HepG2 (cell line): Measurements from ENCODE around the gene ADAM22. TPM values are rescaled to one million over a fixed set of nuclear protein-coding genes. Genes with fewer than 3 reads are reported as not detected.

Experiments
- ATAC-seq: fragments of 200-7000 bp; cut with Tn5 transposase; 3 replicates; pipeline ENCODE4 v1.9.1; 2020; ENCODE audit warnings: mild to moderate bottlenecking, moderate library complexity
- BruUV-seq: library from RNA; stranded (reverse); fragments of 400-500 nt; replicated peaks from 2 replicates; lab custom pipeline; 2021; lab: Mats Ljungman, UMichigan
- CTCF ChIA-PET: fragments of 300-600 bp; formaldehyde crosslinking; extraction: SDS; loops from one replicate; lab custom pipeline; 2021; ENCODE audit warnings: low total read pairs, inconsistent platforms, low intra/inter-chr PET ratio; lab: Yijun Ruan, JAX
- POLR2A ChIA-PET: fragments of 350-600 bp; sonication (Branson Sonifier 250); formaldehyde crosslinking; loops from one replicate; lab custom pipeline; 2020; ENCODE audit warnings: antibody characterized with exemption, inconsistent platforms; lab: Yijun Ruan, JAX
- DNase-seq: peaks from one replicate; pipeline ENCODE4 v3.0.0-alpha.2; 2015; ENCODE audit warnings: low spot score
- FAIRE-seq: peaks from 3 replicates; lab custom pipeline; 2011; peaks lifted over from hg19 to GRCh38; lab: Jason Lieb, UNC
- H2AFZ ChIP-seq: one replicate; pipeline ENCODE4 v1.6.1; 2011; ENCODE audit warnings: low read length, inconsistent platforms
- H3K27ac ChIP-seq: fragments of 300-600 bp; 3 replicates; pipeline ENCODE4 v1.8.0; 2011; ENCODE audit warnings: mixed run types, mild to moderate bottlenecking, mixed read lengths, low read length, inconsistent platforms; ENCODE audit not compliant: insufficient read depth; ENCODE audit errors: extremely low read length
- H3K27me3 ChIP-seq, 2 experiments: fragments of 200-600 bp in 1 of 2; 2 replicates in 1 of 2; 3 replicates in 1 of 2; pipeline versions ENCODE4 v1.6.0 to v1.8.0; 2011; ENCODE audit warnings: low read length in 2 of 2, mild to moderate bottlenecking in 2 of 2, moderate library complexity in 2 of 2, inconsistent platforms in 1 of 2; ENCODE audit not compliant: insufficient read depth in 2 of 2, control insufficient read depth in 1 of 2
- H3K36me3 ChIP-seq, 2 experiments: fragments of 200-600 bp in 1 of 2; replicated peaks in 1 of 2; 2 replicates in 1 of 2; 3 replicates in 1 of 2; pipeline versions ENCODE4 v1.5.1 to v1.8.0; 2011; ENCODE audit warnings: low read length in 2 of 2, inconsistent platforms in 1 of 2; ENCODE audit not compliant: insufficient read depth in 2 of 2, control insufficient read depth in 1 of 2
- H3K4me1 ChIP-seq: 2 replicates; pipeline ENCODE4 v1.5.1; 2012; ENCODE audit warnings: low read length, inconsistent platforms; ENCODE audit not compliant: insufficient read depth
- H3K4me2 ChIP-seq: 2 replicates; pipeline ENCODE4 v1.6.0; 2011; ENCODE audit warnings: low read depth, low read length, inconsistent platforms
- H3K4me3 ChIP-seq, 3 experiments: fragments of 200-600 bp in 1 of 3; sonication (generic), shearing (Covaris generic) in 1 of 3; replicated peaks in 1 of 3; 2 replicates each; pipeline ENCODE4 v1.5.1; 2011 to 2016; ENCODE audit warnings: low read length in 3 of 3, inconsistent platforms in 2 of 3, low read depth in 2 of 3, mild to moderate bottlenecking in 2 of 3, control low read depth in 1 of 3, mixed read lengths in 1 of 3; ENCODE audit not compliant: insufficient read depth in 1 of 3
- H3K79me2 ChIP-seq: one replicate; pipeline ENCODE4 v1.6.1; 2011; ENCODE audit warnings: low read length, inconsistent platforms; ENCODE audit not compliant: insufficient read depth
- H3K9ac ChIP-seq: 2 replicates; pipeline ENCODE4 v1.6.0; 2011; ENCODE audit warnings: mild to moderate bottlenecking, low read depth, low read length, inconsistent platforms; ENCODE audit not compliant: insufficient read depth
- H3K9me3 ChIP-seq: 2 replicates; pipeline ENCODE4 v1.5.1; 2012; ENCODE audit warnings: mild to moderate bottlenecking, low read length
- H4K20me1 ChIP-seq: 2 replicates; pipeline ENCODE4 v1.6.0; 2011; ENCODE audit warnings: inconsistent platforms, mild to moderate bottlenecking, low read length, moderate library complexity; ENCODE audit not compliant: insufficient read depth
- AKAP8 ChIP-seq: sonication (generic); formaldehyde crosslinking; IDR thresholded peaks from 2 replicates; pipeline ENCODE4 v1.5.1; 2020; ENCODE audit warnings: mild to moderate bottlenecking, missing genetic modification reagents
- FOXA1 ChIP-seq, 2 experiments: fragments of 450-650 bp in 1 of 2; sonication (generic) in 1 of 2; formaldehyde crosslinking in 1 of 2; IDR thresholded peaks; 2 replicates each; pipeline versions ENCODE4 v1.4.0 to v1.6.1; 2016 to 2020; ENCODE audit warnings: missing genetic modification reagents in 1 of 2
- HHEX ChIP-seq: IDR thresholded peaks from 2 replicates; pipeline ENCODE4 v1.6.1; 2016; ENCODE audit warnings: control low read depth
- HMGXB4 ChIP-seq, 2 experiments: sonication (generic) in 1 of 2; formaldehyde crosslinking in 1 of 2; IDR thresholded peaks; 2 replicates each; pipeline versions ENCODE4 v1.4.0 to v1.6.1; 2018 to 2020; ENCODE audit warnings: missing genetic modification reagents in 2 of 2, borderline replicate concordance in 1 of 2, low read depth in 1 of 2, mild to moderate bottlenecking in 1 of 2, missing biosample characterization in 1 of 2
- HOMEZ ChIP-seq: IDR thresholded peaks from 2 replicates; pipeline ENCODE4 v1.6.1; 2016; ENCODE audit warnings: low read depth
- IKZF1 ChIP-seq: fragments of 450-650 bp; IDR thresholded peaks from 2 replicates; pipeline ENCODE4 v1.7.1; 2016
- MAFG ChIP-seq: sonication (generic); formaldehyde crosslinking; IDR thresholded peaks from 2 replicates; pipeline ENCODE4 v1.5.1; 2020; ENCODE audit warnings: mild to moderate bottlenecking, missing genetic modification reagents
- NFE2L2 ChIP-seq: fragments of 150-350 bp; IDR thresholded peaks from 2 replicates; pipeline ENCODE4 v1.6.1; 2014; ENCODE audit warnings: low read length
- NFYB ChIP-seq: sonication (generic); formaldehyde crosslinking; IDR thresholded peaks from 2 replicates; pipeline ENCODE4 v1.4.0; 2020; ENCODE audit warnings: missing genetic modification reagents
- NR0B2 ChIP-seq: sonication (generic); formaldehyde crosslinking; IDR thresholded peaks from 2 replicates; pipeline ENCODE4 v1.4.0; 2020; ENCODE audit warnings: mild to moderate bottlenecking, missing genetic modification reagents
- PTBP1 ChIP-seq: fragments of 200-400 bp; formaldehyde crosslinking; IDR thresholded peaks from 2 replicates; pipeline ENCODE4 v1.6.1; 2018; ENCODE audit warnings: low read length, low read depth; ENCODE audit not compliant: poor library complexity, severe bottlenecking
- RAD51 ChIP-seq: fragments of 450-650 bp; IDR thresholded peaks from 2 replicates; pipeline ENCODE4 v1.6.1; 2016; ENCODE audit warnings: borderline replicate concordance
- ZNF260 ChIP-seq: sonication (generic); formaldehyde crosslinking; IDR thresholded peaks from 2 replicates; pipeline ENCODE4 v1.4.0; 2020; ENCODE audit warnings: missing genetic modification reagents, low read depth, mild to moderate bottlenecking, borderline replicate concordance
- ZNF317 ChIP-seq: sonication (generic); formaldehyde crosslinking; IDR thresholded peaks from 2 replicates; pipeline ENCODE4 v1.5.0; 2020; ENCODE audit warnings: mild to moderate bottlenecking, missing genetic modification reagents
- ZNF547 ChIP-seq: sonication (generic); formaldehyde crosslinking; IDR thresholded peaks from 2 replicates; pipeline ENCODE4 v1.5.1; 2020; ENCODE audit warnings: mild to moderate bottlenecking, missing genetic modification reagents
- ZNF605 ChIP-seq: sonication (generic); formaldehyde crosslinking; IDR thresholded peaks from 2 replicates; pipeline ENCODE4 v1.8.0; 2022; ENCODE audit warnings: mild to moderate bottlenecking, missing genetic modification reagents
- ZNF749 ChIP-seq: sonication (generic); formaldehyde crosslinking; IDR thresholded peaks from 2 replicates; pipeline ENCODE4 v1.8.0; 2022; ENCODE audit warnings: mild to moderate bottlenecking, missing genetic modification reagents, moderate library complexity, borderline replicate concordance
- ZNF790 ChIP-seq: sonication (generic); formaldehyde crosslinking; IDR thresholded peaks from 2 replicates; pipeline ENCODE4 v1.8.0; 2022; ENCODE audit warnings: missing genetic modification reagents, mild to moderate bottlenecking, borderline replicate concordance
- WGBS: methylation state at CpG from one replicate; pipeline ENCODE4 v1.1.6; 2017; ENCODE audit warnings: low lambda C conversion rate; 5-methylcytosine and 5-hydroxymethylcytosine counted together
- in situ Hi-C: cut with HindIII; loops from 2 replicates; pipeline ENCODE4 v1.10.0; 2017; ENCODE audit warnings: low pct_unique_long_range_greater_than_20kb; ENCODE audit not compliant: extremely low pct_ligation_motif_present
- intact Hi-C: fragments of 100-400 bp; cut with micrococcal nuclease; formaldehyde crosslinking; loops from one replicate; pipeline ENCODE4 v1.10.0; 2022; ENCODE audit not compliant: unreplicated experiment
- polyA plus RNA-seq, 8 experiments: library from polyadenylated mRNA; depleted of rRNA in 3 of 8; stranded (reverse) in 7 of 8; unstranded in 1 of 8; fragments of >200 nt; fragmentation: Illumina TruSeq in 4 of 8; extraction: Trizol in 4 of 8; gene quantifications; 2 replicates each; pipeline versions ENCODE4 v1.2.1 to v1.2.3, GENCODE V29; 2011 to 2016; ENCODE audit warnings: low read depth in 4 of 8, missing spikeins in 1 of 8, mixed read lengths in 1 of 8; ENCODE audit not compliant: insufficient read depth in 1 of 8
- total RNA-seq, 5 experiments: library from RNA; depleted of rRNA; stranded (reverse); fragments of >200 nt; fragmentation: Illumina TruSeq; extraction: Trizol; gene quantifications; 2 replicates each; pipeline ENCODE4 v1.2.3, GENCODE V29; 2016; ENCODE audit warnings: low read depth in 1 of 5

Gene ADAM22
- total and polyA plus RNA-seq, 2 of the 13 experiments (the other 11 are each of a cell fraction or from before 2014, with no cell fraction given) = 1.9 to 6.7 TPM

GRCh38 chr7:88090240-88090639 is 156.2 kb downstream of the ADAM22 start:
- intact Hi-C loops (no loop called here), in situ Hi-C loops (no loop called here)
- DNase-seq = no peak
- no peak for FAIRE-seq
- no peak overlapping the region for H3K4me2 ChIP-seq
- no peak overlapping the region for H3K4me3 ChIP-seq
- no peak overlapping the region for H2AFZ ChIP-seq
- TF ChIP-seq NFE2L2 = peak; percentile 67
- no peak for TF ChIP-seq ZNF790
- TF ChIP-seq ZNF547 (CRISPR knock-in tag) = no peak
- TF ChIP-seq ZNF749 (CRISPR knock-in tag) = no peak
- TF ChIP-seq HOMEZ (CRISPR knock-in tag) = no peak
- CTCF ChIA-PET = no interaction called here
- no TSS peak for BruUV-seq
- no peaks in the 10 kb centered on the region for H3K27me3 ChIP-seq
- H3K9ac ChIP-seq = no peak overlapping the region
- 15% methylated on average over 1 of the region's 1 CpG for WGBS
- POLR2A ChIA-PET = no interaction called here
- no peaks in the 10 kb centered on the region for H4K20me1 ChIP-seq
- no peak overlapping the region for H3K27ac ChIP-seq
- no peaks in the 10 kb centered on the region for H3K9me3 ChIP-seq
- H3K79me2 ChIP-seq = no peaks in the 10 kb centered on the region
- ATAC-seq = no peak
- H3K36me3 ChIP-seq = no peaks in the 10 kb centered on the region
- no peaks in the 10 kb centered on the region for H3K4me1 ChIP-seq

GRCh38 chr7:88090671-88091070 is 156.6 kb downstream of the ADAM22 start:
- ChIA-PET CTCF (no interaction called here), POLR2A (no interaction called here)
- Histone ChIP-seq H3K9me3 (no peaks in the 10 kb centered on the region), H3K4me2 (no peak overlapping the region), H3K27me3 (no peaks in the 10 kb centered on the region), H3K4me3 (no peak overlapping the region), H3K4me1 (no peaks in the 10 kb centered on the region), H3K27ac (no peak overlapping the region), H3K9ac (no peak overlapping the region), H3K36me3 (no peaks in the 10 kb centered on the region), H4K20me1 (no peaks in the 10 kb centered on the region), H3K79me2 (no peaks in the 10 kb centered on the region), H2AFZ (no peak overlapping the region)
- no TSS peak for BruUV-seq
- intact Hi-C loops = no loop called here
- WGBS = 36% methylated on average over 2 of the region's 2 CpGs
- in situ Hi-C loops = no loop called here
- DNase-seq = no peak
- no peak for ATAC-seq
- FAIRE-seq = no peak
- TF ChIP-seq FOXA1 (IDR thresholded peaks at IDR 0.05) = no peak
- TF ChIP-seq FOXA1 (CRISPR knock-in tag; IDR thresholded peaks at IDR 0.05) = no peak
- TF ChIP-seq MAFG = no peak
- no peak for TF ChIP-seq ZNF317 (CRISPR knock-in tag)
- TF ChIP-seq HMGXB4 (CRISPR knock-in tag; IDR thresholded peaks at IDR 0.05; ENCODE audit: borderline replicate concordance in 1 of 2, low read depth in 1 of 2) = no peak
- TF ChIP-seq ZNF605 (CRISPR knock-in tag) = no peak
- TF ChIP-seq ZNF260 = no peak
- no peak for TF ChIP-seq HHEX
- TF ChIP-seq NFYB (CRISPR knock-in tag) = no peak
- TF ChIP-seq NR0B2 (CRISPR knock-in tag) = no peak
- no peak for TF ChIP-seq PTBP1
- no peak for TF ChIP-seq RAD51
- no peak for TF ChIP-seq IKZF1
- no peak for TF ChIP-seq AKAP8
